ENCODE measurements around the gene CENPN.

Gene CENPN

GRCh38 chr16:81060576-81061306, 53.7 kb downstream of the CENPN start:
- H3K4me3 Mint-ChIP-seq, result no peak overlapping the region
- no peak overlapping the region for H3K27ac Mint-ChIP-seq
- H3K4me1 Mint-ChIP-seq (ENCODE audit: low read depth in 2 of 2), result no peaks in the 10 kb centered on the region
- H3K36me3 Mint-ChIP-seq (ENCODE audit: insufficient read depth), result peaks cover 6% of the 10 kb centered on the region
- no peak for ATAC-seq (replicated peaks)
- H3K27me3 Mint-ChIP-seq, result no peaks in the 10 kb centered on the region
- DNase-seq, result no peak
- no peaks in the 10 kb centered on the region for H3K9me3 Mint-ChIP-seq

- Mint-ChIP-seq H3K27ac (no peak overlapping the region), H3K27me3 (no peaks in the 10 kb centered on the region), H3K4me3 (no peak overlapping the region), H3K9me3 (no peaks in the 10 kb centered on the region), H3K4me1 (ENCODE audit: low read depth in 2 of 2) (no peaks in the 10 kb centered on the region), H3K36me3 (ENCODE audit: insufficient read depth) (peaks cover 6% of the 10 kb centered on the region)
- DNase-seq (no peak), ATAC-seq (replicated peaks) (no peak)
Observed at GRCh38 chr16:81061307-81061640, 54.3 kb downstream of the CENPN start.

GRCh38 chr16:81061871-81062608, 55.0 kb downstream of the CENPN start:
- Mint-ChIP-seq H3K27me3 (no peaks in the 10 kb centered on the region), H3K4me1 (ENCODE audit: low read depth in 2 of 2) (no peaks in the 10 kb centered on the region), H3K4me3 (no peak overlapping the region), H3K9me3 (no peaks in the 10 kb centered on the region), H3K36me3 (ENCODE audit: insufficient read depth) (peaks cover 6% of the 10 kb centered on the region), H3K27ac (no peak overlapping the region)
- no peak for DNase-seq
- ATAC-seq (replicated peaks), result no peak

- no peaks in the 10 kb centered on the region for H3K9me3 Mint-ChIP-seq
- no peak overlapping the region for H3K27ac Mint-ChIP-seq
- peaks cover 0 to 10% of the 10 kb centered on the region in 2 donors for H3K27me3 Mint-ChIP-seq
- ATAC-seq (replicated peaks), result no peak
- no peak overlapping the region for H3K4me3 Mint-ChIP-seq
- no peaks in the 10 kb centered on the region for H3K4me1 Mint-ChIP-seq (ENCODE audit: low read depth in 2 of 2)
- H3K36me3 Mint-ChIP-seq (ENCODE audit: insufficient read depth), result no peaks in the 10 kb centered on the region
- DNase-seq, result no peak
Observed at GRCh38 chr16:81066681-81067080, 59.7 kb downstream of the CENPN start.

GRCh38 chr16:81067166-81067565, 60.2 kb downstream of the CENPN start:
- H3K27me3 Mint-ChIP-seq, result peaks cover 0 to 10% of the 10 kb centered on the region in 2 donors
- no peaks in the 10 kb centered on the region for H3K4me1 Mint-ChIP-seq (ENCODE audit: low read depth in 2 of 2)
- H3K9me3 Mint-ChIP-seq, result no peaks in the 10 kb centered on the region
- H3K4me3 Mint-ChIP-seq, result no peak overlapping the region
- no peaks in the 10 kb centered on the region for H3K36me3 Mint-ChIP-seq (ENCODE audit: insufficient read depth)
- H3K27ac Mint-ChIP-seq, result no peak overlapping the region
- no peak for ATAC-seq (replicated peaks)
- DNase-seq, result no peak

GRCh38 chr16:81069063-81069462, 62.0 kb downstream of the CENPN start:
- no peak for DNase-seq
- no peak for ATAC-seq (replicated peaks)
- no peaks in the 10 kb centered on the region for H3K4me1 Mint-ChIP-seq (ENCODE audit: low read depth in 2 of 2)
- peaks cover 0 to 10% of the 10 kb centered on the region in 2 donors for H3K27me3 Mint-ChIP-seq
- no peaks in the 10 kb centered on the region for H3K36me3 Mint-ChIP-seq (ENCODE audit: insufficient read depth)
- H3K9me3 Mint-ChIP-seq, result no peaks in the 10 kb centered on the region
- no peak overlapping the region for H3K4me3 Mint-ChIP-seq
- H3K27ac Mint-ChIP-seq, result no peak overlapping the region

GRCh38 chr16:81070979-81071378, 64.0 kb downstream of the CENPN start:
- Mint-ChIP-seq H3K4me3 (no peak overlapping the region), H3K27ac (no peak overlapping the region), H3K4me1 (ENCODE audit: low read depth in 2 of 2) (no peaks in the 10 kb centered on the region), H3K36me3 (ENCODE audit: insufficient read depth) (no peaks in the 10 kb centered on the region), H3K27me3 (peaks cover 0 to 10% of the 10 kb centered on the region in 2 donors), H3K9me3 (no peaks in the 10 kb centered on the region)
- ATAC-seq (replicated peaks) (no peak), DNase-seq (no peak)

- H3K27ac Mint-ChIP-seq, result no peak overlapping the region
- H3K36me3 Mint-ChIP-seq (ENCODE audit: insufficient read depth), result no peaks in the 10 kb centered on the region
- H3K4me3 Mint-ChIP-seq, result no peak overlapping the region
- DNase-seq (no peak), ATAC-seq (replicated peaks) (no peak)
- no peaks in the 10 kb centered on the region for H3K9me3 Mint-ChIP-seq
- peaks cover 0 to 10% of the 10 kb centered on the region in 2 donors for H3K27me3 Mint-ChIP-seq
- no peaks in the 10 kb centered on the region for H3K4me1 Mint-ChIP-seq (ENCODE audit: low read depth in 2 of 2)
Observed at GRCh38 chr16:81071805-81072204, 64.8 kb downstream of the CENPN start.

DNA sequence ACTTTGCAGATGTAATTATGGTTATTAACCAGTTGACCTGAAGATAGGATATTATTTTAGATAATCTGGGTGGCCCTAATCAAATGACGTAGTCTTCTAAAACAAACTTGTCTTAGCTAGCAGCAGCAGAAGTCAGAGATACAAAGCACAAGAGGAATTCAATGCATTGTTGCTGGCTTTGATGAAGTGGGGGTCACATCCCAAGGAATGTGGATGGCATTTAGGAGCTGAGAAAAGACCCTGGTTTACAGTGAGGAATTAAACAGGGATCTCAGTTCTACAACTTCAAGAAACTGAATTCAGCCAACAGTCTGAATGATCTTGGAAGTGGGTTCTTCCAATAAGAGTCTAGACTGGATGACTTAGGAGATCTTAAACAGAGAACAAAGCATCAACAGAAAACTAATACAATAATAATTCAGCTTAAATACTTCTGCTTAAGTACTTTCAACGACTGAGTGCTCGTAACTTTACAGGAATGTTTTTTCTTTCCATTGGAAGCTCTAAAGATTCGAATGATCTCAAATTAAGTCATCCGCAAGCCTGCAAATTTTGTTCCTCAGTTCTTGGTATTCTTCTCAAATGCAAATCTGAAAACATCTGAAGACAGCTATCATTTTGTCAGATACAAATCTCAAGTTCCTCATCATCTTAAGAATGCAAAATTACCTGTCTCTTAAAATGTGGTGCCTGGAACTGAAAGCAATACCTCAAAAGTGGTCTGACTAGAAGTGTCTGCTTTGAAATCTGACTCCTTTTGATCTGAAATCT, 66.7 kb downstream of the CENPN start:
- DNase-seq (no peak), ATAC-seq (replicated peaks) (no peak)
- H3K36me3 Mint-ChIP-seq (ENCODE audit: insufficient read depth), result peaks cover 3% of the 10 kb centered on the region
- H3K27me3 Mint-ChIP-seq, result peaks cover 0 to 10% of the 10 kb centered on the region in 2 donors
- no peaks in the 10 kb centered on the region for H3K9me3 Mint-ChIP-seq
- no peak overlapping the region for H3K27ac Mint-ChIP-seq
- H3K4me3 Mint-ChIP-seq, result no peak overlapping the region
- peaks cover 2 to 3% of the 10 kb centered on the region in 2 donors for H3K4me1 Mint-ChIP-seq (ENCODE audit: low read depth in 2 of 2)

- DNase-seq (peak; percentile 96 to 99 (median 97)), ATAC-seq (replicated peaks) (peak; percentile 80)
- H3K4me1 Mint-ChIP-seq (ENCODE audit: low read depth in 2 of 2), result peaks cover 2 to 3% of the 10 kb centered on the region in 2 donors
- no peak overlapping the region for H3K4me3 Mint-ChIP-seq
- H3K36me3 Mint-ChIP-seq (ENCODE audit: insufficient read depth), result peaks cover 3% of the 10 kb centered on the region
- no peaks in the 10 kb centered on the region for H3K9me3 Mint-ChIP-seq
- H3K27me3 Mint-ChIP-seq, result no peaks in the 10 kb centered on the region
- H3K27ac Mint-ChIP-seq, result no peak overlapping the region
Observed at GRCh38 chr16:81076566-81077075, 69.6 kb downstream of the CENPN start.

GRCh38 chr16:81077076-81077940, 70.3 kb downstream of the CENPN start, which contains the start of gene C16orf46:
Gene C16orf46, minus strand, starts transcription at chr16:81077238. Its CDS starts 13,283 bp downstream, at chr16:81063955.
- Mint-ChIP-seq H3K36me3 (ENCODE audit: insufficient read depth) (peaks cover 3% of the 10 kb centered on the region), H3K4me1 (ENCODE audit: low read depth in 2 of 2) (peaks cover 2 to 3% of the 10 kb centered on the region in 2 donors), H3K27me3 (no peaks in the 10 kb centered on the region), H3K4me3 (no peak within 1 kb of the TSS), H3K9me3 (no peaks in the 10 kb centered on the region), H3K27ac (no peak within 1 kb of the TSS)
- DNase-seq (peak; percentile 96 to 99 (median 97)), ATAC-seq (replicated peaks) (peak; percentile 81)

DNA sequence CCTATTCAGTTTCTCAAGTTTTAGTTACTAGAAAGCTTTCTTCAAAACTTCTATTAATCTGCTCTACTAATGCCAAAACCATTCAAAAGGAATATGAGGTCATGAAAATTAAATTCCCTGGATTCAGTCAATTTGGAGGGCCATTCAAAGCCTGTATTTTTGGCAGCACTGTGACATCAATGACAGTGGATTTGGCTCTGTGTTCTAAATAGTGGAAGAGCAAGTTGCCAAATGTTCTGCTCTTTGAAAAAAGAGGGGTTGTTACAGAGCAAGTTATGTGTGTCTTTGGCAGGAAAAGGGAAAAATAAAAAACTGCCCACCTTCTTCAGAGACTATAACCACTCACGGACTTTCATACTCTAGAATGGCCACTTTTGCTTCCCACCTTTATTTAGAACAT, 73.2 kb downstream of the CENPN start:
- ATAC-seq (replicated peaks), result no peak
- Mint-ChIP-seq H3K9me3 (no peaks in the 10 kb centered on the region), H3K36me3 (ENCODE audit: insufficient read depth) (peaks cover 3% of the 10 kb centered on the region), H3K27me3 (no peaks in the 10 kb centered on the region), H3K4me3 (no peak overlapping the region), H3K4me1 (ENCODE audit: low read depth in 2 of 2) (peaks cover 2 to 3% of the 10 kb centered on the region in 2 donors), H3K27ac (no peak overlapping the region)
- no peak for DNase-seq

DNA sequence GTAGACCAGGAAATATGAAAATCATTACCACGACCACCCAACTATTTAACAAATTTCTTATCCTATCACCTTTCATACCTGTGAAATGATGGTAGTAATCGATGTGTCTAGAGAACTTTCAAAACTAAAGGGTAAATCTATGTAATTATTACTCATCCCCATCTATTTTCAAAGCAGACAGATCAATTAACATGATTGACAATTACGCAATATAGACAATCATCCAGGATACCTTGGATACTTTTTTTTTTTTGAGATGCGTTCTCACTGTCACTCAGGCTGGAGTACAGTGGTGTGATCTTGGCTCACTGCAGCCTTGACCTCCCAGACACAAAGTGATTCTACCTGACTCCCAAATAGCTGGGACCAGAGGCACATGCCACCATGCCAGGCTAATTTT, 74.0 kb downstream of the CENPN start:
- DNase-seq (no peak), ATAC-seq (replicated peaks) (no peak)
- Mint-ChIP-seq H3K27me3 (no peaks in the 10 kb centered on the region), H3K27ac (no peak overlapping the region), H3K36me3 (ENCODE audit: insufficient read depth) (peaks cover 3% of the 10 kb centered on the region), H3K4me3 (no peak overlapping the region), H3K4me1 (ENCODE audit: low read depth in 2 of 2) (peaks cover 2 to 3% of the 10 kb centered on the region in 2 donors), H3K9me3 (no peaks in the 10 kb centered on the region)

Measured in effector memory CD8-positive, alpha-beta T cell (primary cell).